NCI-H146 treated with DMSO at 0.1 percent for 48 hours (cell line): ENCODE data around the gene RELN.
A peak's percentile ranks its signal among the peaks of the same experiment; 100 is the strongest.
"Not testable (repeated sequence)": the region's sequence is repeated elsewhere in the genome, so short reads cannot be mapped to it uniquely, and the experiment has no call there.

Source experiments
- DNase-seq: peaks from one replicate; lab custom pipeline; 2025; ENCODE audit not compliant: unreplicated experiment; lab: John Stamatoyannopoulos, UW

Gene RELN

DNA sequence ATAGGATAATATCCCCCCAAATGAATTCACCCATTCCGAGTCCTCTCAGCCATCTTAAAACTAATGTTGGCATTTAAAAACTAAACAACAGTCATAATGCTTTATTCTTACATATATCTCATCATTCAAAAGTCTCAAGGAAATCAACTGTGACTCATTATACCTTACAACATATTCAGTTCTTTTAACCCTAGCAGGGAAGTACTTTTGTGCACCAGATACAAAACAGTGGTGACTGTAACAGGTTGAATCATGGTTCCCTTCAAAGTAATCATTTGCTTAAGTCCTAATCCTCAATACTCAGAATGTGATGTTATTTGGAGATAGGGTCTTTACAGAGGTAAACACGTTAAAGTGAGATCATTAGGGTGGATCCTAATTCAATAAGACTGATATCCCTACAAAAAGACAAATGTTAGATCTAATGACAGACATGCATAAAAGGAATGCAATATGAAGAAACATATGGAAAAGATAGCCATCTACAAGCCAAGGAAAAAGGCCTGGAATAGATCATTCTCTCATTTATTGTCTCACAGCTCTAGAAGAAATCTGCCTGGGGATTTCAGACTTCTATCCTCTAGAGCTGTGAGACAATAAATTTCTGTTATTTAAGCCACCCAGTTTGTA is 42.3 kb downstream of the RELN start:
- DNase-seq = no peak

- no peak for DNase-seq
Measured at GRCh38 chr7:103944230-103944900, 45.1 kb downstream of the RELN start.

GRCh38 chr7:103941976-103942375 is 47.5 kb downstream of the RELN start:
- DNase-seq = no peak

DNA sequence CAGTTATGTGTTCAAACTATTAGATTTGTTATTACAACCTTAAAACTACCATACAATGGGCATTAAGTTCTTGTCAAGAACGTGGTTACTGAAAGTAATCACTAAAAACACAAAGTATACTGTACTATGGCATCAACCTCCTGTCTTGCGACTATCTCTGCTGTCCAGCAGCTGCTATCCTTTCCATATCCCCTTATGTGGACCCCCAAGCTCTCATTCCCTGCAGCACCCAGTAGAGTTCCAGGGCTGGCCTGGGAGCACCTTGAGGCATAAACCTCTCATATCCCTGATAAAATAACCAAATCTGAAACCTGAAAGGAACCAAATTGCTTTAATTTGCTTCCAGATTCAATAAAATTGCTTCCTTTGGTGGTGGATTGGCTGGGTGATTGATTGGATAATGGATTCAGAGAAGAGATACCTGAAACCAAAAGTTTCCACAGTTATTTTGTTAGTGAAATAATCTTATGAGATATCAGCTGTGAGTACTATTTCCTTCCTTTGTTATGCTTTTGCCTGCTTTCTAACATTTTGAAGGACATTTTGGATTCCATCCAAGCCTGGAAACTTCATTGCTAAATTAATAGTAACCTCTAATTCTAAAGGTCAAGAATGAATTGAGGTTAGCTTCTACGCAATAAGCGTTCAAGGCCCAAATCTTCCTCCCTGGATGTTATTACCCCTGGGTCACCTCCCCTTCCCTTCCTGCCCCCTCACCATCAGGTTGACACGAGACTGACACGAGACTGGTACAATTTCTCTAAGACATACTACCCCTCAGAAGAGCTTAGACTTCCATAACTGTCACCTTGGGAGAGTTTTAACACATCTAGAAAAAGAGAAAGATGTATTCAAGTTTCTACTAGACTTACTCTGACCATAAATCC is 48.8 kb downstream of the RELN start:
- no peak for DNase-seq

- DNase-seq = no peak
Measured at GRCh38 chr7:103937680-103938079, 51.8 kb downstream of the RELN start.

- no peak for DNase-seq
Measured at GRCh38 chr7:103936558-103936957, 52.9 kb downstream of the RELN start.

GRCh38 chr7:103934508-103934907 is 55.0 kb downstream of the RELN start:
- no peak for DNase-seq

- no peak for DNase-seq
Measured at GRCh38 chr7:103932389-103932788, 57.1 kb downstream of the RELN start.

- DNase-seq = peak; percentile 61
Measured at GRCh38 chr7:103929901-103930311, 59.6 kb downstream of the RELN start.

DNA sequence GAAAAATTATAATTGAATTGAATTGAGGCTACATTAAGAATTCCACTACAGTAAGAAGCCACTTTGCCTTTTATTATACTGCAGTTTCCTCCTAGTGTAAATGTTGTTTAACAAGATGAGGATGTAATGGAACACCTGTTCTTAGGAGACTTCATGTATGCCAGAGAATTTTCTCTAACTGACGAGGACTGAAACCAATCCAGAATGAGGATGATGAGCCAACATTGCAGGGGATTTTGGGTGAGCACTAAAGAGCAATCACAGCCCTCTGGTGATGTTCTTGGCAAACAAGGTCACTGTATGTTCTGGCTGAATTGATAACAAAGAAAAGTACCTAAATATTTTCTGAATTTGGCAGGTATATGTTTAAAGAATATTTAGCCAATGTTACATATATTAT is 60.9 kb downstream of the RELN start:
- DNase-seq = no peak

- DNase-seq = no peak
Measured at GRCh38 chr7:103924184-103924583, 65.3 kb downstream of the RELN start.

DNA sequence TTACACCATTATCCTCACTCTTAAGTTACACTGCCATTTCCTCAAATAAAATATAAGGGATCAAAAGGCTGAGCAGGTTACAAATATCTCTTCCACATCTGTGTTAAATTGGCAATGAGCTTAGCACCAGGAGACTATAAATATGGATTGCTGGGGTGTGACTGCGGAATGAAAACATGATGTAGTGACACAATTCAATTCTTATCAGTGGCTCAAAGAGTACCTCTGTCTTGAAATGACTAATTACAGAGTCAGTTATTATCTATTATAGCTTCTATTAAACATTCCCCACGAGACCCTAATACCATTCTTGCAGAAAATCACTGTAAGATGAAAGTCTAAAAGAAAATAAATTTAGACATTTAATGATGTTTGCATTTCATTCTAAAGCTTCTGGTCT is 67.1 kb downstream of the RELN start:
- peak; percentile 20 for DNase-seq

DNA sequence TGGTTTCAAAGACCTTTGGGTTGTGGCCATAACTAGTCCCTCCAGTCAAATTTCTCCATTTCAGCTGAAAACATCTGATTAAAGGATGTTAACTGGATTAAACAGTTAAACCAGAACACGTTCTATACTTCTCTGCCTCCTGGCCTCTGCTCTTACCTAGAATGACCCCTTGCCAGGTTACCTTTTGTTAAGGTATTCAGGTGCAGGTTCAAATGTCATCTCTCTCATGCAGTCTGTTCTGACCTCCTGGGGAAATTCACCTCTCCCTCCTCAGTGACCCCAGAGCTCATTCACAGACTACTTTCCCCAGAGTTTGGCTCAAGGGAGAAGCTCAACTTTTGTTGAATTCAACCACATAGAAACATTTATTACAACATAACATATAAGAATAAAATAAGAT is 67.8 kb downstream of the RELN start:
- no peak for DNase-seq

GRCh38 chr7:103919272-103919868 is 70.1 kb downstream of the RELN start:
- DNase-seq = no peak

DNA sequence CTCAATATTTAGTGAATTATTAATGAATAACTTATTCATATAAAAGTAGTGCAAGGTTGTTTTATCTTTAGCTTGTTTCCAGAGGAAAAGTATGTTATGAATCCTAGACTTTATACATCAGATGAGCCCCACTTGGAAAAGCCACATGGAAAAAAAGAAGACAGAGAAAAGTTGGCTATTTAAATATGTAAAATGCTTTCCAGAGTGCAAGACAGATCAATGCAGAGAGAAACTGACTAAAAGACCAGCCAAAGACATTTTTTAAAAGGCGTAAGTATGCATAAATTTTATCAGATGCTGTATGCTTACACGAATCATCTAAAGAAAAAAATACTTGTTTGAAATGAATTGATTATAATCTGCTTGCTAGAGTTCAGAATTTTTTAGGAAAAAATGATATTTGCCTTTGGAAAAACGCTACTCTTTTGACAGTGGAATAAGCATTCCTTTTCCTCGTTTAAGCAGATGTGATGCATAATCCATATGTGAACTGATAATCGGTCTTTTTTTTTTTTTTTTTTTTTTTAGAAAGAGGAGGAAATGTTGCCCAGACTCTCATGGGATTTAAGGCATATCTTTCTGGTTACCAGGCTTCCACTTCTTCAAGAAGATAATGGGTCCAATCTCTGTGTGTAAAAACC is 70.7 kb downstream of the RELN start:
- DNase-seq = no peak

- DNase-seq = no peak
Measured at GRCh38 chr7:103915680-103916357, 73.6 kb downstream of the RELN start.

GRCh38 chr7:103914147-103914899 is 75.1 kb downstream of the RELN start:
- DNase-seq = no peak

DNA sequence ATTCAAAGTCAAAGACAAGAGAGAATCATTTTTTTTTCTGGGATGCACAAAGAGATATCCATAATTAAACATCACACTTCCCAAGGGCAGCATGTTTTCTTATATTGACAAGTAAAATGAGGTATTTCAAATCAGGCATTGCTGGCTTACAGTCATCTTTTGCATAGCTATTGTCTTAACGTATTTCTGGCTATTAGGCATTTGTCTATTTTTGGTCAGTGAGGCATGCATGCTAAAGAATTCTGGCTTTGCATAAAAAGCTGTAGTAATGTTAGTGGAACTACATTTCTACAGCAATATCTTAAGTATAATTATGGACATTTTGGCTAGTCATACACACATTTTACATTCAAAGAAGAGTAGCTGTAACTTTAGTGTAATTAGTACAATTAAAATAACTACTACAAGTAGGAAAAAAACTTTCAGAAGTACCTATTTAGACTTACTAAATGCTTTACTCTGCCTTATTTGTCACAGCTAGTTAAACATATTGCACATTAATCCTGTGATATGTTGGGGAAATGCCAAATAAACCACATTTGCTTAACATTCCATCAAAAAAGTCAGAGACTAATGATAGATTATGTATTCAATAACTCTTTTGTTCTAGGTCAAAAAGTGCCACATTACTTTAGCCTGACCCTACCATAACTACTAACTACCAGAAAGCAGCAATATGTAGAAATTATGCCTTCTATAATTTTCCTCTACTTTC is 76.4 kb downstream of the RELN start:
- DNase-seq = no peak

- DNase-seq = not testable (repeated sequence)
Measured at GRCh38 chr7:103911015-103911414, 78.4 kb downstream of the RELN start.
